ENCODE data around the gene FGF12.

GRCh38 chr3:192364316-192364715, 363.0 kb downstream of the FGF12 start:
- TF ChIP-seq POLR2A (IDR thresholded peaks at IDR 0.05), result no peak
- TF ChIP-seq, protein P1, sequence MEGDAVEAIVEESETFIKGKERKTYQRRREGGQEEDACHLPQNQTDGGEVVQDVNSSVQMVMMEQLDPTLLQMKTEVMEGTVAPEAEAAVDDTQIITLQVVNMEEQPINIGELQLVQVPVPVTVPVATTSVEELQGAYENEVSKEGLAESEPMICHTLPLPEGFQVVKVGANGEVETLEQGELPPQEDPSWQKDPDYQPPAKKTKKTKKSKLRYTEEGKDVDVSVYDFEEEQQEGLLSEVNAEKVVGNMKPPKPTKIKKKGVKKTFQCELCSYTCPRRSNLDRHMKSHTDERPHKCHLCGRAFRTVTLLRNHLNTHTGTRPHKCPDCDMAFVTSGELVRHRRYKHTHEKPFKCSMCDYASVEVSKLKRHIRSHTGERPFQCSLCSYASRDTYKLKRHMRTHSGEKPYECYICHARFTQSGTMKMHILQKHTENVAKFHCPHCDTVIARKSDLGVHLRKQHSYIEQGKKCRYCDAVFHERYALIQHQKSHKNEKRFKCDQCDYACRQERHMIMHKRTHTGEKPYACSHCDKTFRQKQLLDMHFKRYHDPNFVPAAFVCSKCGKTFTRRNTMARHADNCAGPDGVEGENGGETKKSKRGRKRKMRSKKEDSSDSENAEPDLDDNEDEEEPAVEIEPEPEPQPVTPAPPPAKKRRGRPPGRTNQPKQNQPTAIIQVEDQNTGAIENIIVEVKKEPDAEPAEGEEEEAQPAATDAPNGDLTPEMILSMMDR (IDR thresholded peaks at IDR 0.05 in 8 of 11, conservative IDR thresholded peaks at IDR 0.05 in 3 of 11), result no peak
